Upper lobe of left lung (tissue), 6 donors: Measurements from ENCODE around the gene KCNJ6. TPM values are rescaled to one million over a fixed set of nuclear protein-coding genes. Genes with fewer than 3 reads are reported as not detected.

ENCODE experiments used
- ATAC-seq, 2 donors: fragments of 200-7000 bp; cut with Tn5 transposase; one replicate each; pipeline ENCODE4 v1.9.1; 2022; ENCODE audit warnings: mild to moderate bottlenecking in 2 of 2, moderate library complexity in 2 of 2; ENCODE audit not compliant: low FRiP score in 2 of 2
- DNase-seq, 2 donors: peaks; one replicate each; pipeline ENCODE4 v3.0.0-alpha.2; 2019 to 2020
- H3K27ac ChIP-seq, 4 donors: fragments of 200-600 bp; sonication (generic); one replicate each; pipeline ENCODE4 v1.5.1; 2016 to 2019
- H3K27me3 ChIP-seq, 4 donors: fragments of 200-600 bp; sonication (generic); one replicate each; pipeline ENCODE4 v1.5.1; 2017 to 2019
- H3K36me3 ChIP-seq, 4 donors: fragments of 200-600 bp; sonication (generic); one replicate each; pipeline ENCODE4 v1.5.1; 2016 to 2019
- H3K4me1 ChIP-seq, 4 donors: fragments of 200-600 bp; sonication (generic); one replicate each; pipeline ENCODE4 v1.5.1; 2018 to 2019
- H3K4me3 ChIP-seq, 4 donors: fragments of 200-600 bp; sonication (generic); one replicate each; pipeline ENCODE4 v1.5.1; 2017 to 2019; ENCODE audit warnings: mild to moderate bottlenecking in 2 of 4, moderate library complexity in 1 of 4
- H3K9me3 ChIP-seq, 4 donors: fragments of 200-600 bp; sonication (generic); one replicate each; pipeline ENCODE4 v1.5.1; 2018 to 2019
- CTCF ChIP-seq, 6 experiments: fragments of 450-650 bp in 4 of 6; fragments of 200-600 bp in 2 of 6; sonication (generic) in 2 of 6; IDR thresholded peaks; one replicate each; pipeline ENCODE4 v1.5.1; 2016 to 2019; ENCODE audit warnings: antibody characterized with exemption in 6 of 6
- EP300 ChIP-seq, 4 donors: sonication (generic); formaldehyde crosslinking; IDR thresholded peaks; one replicate each; pipeline ENCODE4 v1.5.1; 2017; ENCODE audit warnings: antibody characterized with exemption in 4 of 4, control low read depth in 2 of 4
- POLR2A ChIP-seq, 4 donors: fragments of 450-650 bp; IDR thresholded peaks; one replicate each; pipeline ENCODE4 v1.5.1; 2016 to 2017; ENCODE audit warnings: antibody characterized with exemption in 4 of 4, mild to moderate bottlenecking in 2 of 4
- POLR2AphosphoS5 ChIP-seq, 2 donors: sonication (generic); formaldehyde crosslinking; IDR thresholded peaks; one replicate each; pipeline ENCODE4 v1.5.1; 2017; ENCODE audit warnings: antibody characterized with exemption in 2 of 2
- WGBS, 2 donors: methylation state at CpG; one replicate each; pipeline ENCODE4 v1.1.5; 2017 to 2018; 5-methylcytosine and 5-hydroxymethylcytosine counted together
- total RNA-seq, 6 donors: library from RNA; depleted of rRNA in 4 of 6; stranded (reverse); fragments of >200 nt in 4 of 6; gene quantifications; one replicate each; pipeline versions ENCODE4 v1.1.0 to v1.2.1, GENCODE V29; 2016 to 2021
- donor health status: DM: no; HTN: no; CAD: no; lungs with moderate emphysema.
- donor health status: DM: no; HTN: yes; CAD: no; lungs with severe emphysema.

The KCNJ6 gene
- total RNA-seq, 6 donors from 2014 or later: 0.06 to 0.15 TPM; not detected in 4

DNA sequence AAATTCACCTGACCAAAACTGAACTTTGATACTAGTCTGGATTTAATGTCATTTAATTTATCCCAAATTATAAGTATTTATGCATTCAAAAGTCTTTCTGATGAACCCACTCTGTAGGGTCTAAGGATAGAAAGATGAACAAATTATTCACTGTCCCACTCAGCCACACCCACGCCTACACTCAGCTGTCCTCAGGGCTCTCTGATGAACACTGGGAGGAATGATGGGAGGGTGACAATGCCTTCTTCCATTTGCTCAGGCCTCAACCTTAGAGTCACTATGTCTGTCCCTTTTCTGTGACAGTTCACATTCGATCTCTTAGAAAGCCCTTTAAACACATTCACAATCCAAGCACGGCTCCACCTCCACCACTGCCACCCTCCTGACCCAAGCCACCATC, 41.8 kb downstream of the KCNJ6 start:
- H3K4me3 ChIP-seq: no peak overlapping the region
- WGBS, 2 donors: 64 to 68% methylated on average over 3 of the region's 3 CpGs

DNA sequence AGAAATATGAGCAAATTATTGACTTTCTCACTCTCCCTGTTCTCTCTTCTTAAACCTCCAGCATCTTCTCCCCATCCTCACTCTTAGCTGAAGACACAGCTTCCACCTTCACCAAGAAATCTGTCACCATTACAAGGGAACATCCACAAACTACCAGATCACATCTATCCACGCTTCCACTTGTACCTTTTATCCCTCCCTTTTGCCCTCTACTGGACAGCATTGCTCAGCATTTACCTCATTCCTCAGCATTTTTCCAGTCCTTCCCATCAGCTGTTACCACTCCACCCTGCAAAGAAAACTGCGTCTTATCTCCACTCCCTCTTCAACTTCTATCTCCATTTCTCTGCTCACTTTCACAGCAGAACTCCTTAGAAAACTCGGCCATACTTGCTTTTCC, 42.6 kb downstream of the KCNJ6 start:
- DNase-seq (no peak), ATAC-seq (no peak)
- Histone ChIP-seq H3K27me3 (no peaks in the 10 kb centered on the region), H3K4me1 (no peaks in the 10 kb centered on the region), H3K4me3 (no peak overlapping the region), H3K27ac (no peak overlapping the region), H3K36me3 (no peaks in the 10 kb centered on the region), H3K9me3 (no peaks in the 10 kb centered on the region)
- 57 to 78% methylated on average over 3 of the region's 3 CpGs for WGBS, 2 donors
- TF ChIP-seq EP300 (IDR thresholded peaks at IDR 0.05) (no peak), CTCF (IDR thresholded peaks at IDR 0.05) (no peak), POLR2AphosphoS5 (IDR thresholded peaks at IDR 0.05) (no peak), POLR2A (IDR thresholded peaks at IDR 0.05) (no peak)

More for the DNA sequence above, 41.8 kb downstream of the KCNJ6 start:
- DNase-seq: no peak
- Histone ChIP-seq H3K36me3 (no peaks in the 10 kb centered on the region), H3K4me1 (no peaks in the 10 kb centered on the region), H3K9me3 (no peaks in the 10 kb centered on the region), H3K27ac (no peak overlapping the region), H3K27me3 (no peaks in the 10 kb centered on the region)
- TF ChIP-seq POLR2A (IDR thresholded peaks at IDR 0.05) (no peak), CTCF (IDR thresholded peaks at IDR 0.05) (no peak), POLR2AphosphoS5 (IDR thresholded peaks at IDR 0.05) (no peak), EP300 (IDR thresholded peaks at IDR 0.05) (no peak)
- ATAC-seq: no peak

DNA sequence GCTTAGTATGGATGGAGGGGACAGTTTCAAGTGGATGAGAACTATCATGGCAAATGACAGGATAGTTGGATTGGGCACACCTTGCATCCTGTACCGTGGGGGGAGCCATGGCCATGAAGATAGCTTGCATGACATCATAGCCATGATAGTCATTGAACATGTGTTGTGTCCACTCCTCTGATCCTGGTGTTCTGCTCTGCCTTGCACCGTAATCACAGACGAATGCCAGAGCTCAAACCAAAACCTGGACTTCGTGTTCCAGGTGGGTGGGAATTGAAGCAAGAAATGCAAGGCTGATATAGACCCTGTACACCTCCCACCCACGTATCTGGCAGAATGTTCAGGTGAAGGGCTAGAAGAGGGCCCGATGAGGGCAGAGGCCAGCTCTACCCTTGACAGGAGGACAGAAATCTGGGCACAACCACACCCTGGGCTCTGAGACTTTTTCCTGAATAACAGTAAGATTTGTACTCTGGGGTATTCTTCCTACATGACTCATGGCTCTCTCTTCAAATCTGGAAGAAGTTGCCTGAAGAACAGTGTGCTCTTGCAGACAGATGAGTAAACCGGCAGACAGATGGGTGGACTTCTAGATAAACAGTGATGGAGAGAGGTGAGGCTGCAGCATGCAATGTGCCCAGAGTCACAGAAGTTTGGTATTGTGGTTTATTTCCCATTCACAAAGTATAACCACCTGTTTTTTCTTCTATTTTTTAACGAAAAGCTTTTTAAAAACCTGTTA, 45.0 kb downstream of the KCNJ6 start:
- Histone ChIP-seq H3K36me3 (no peaks in the 10 kb centered on the region), H3K4me1 (no peaks in the 10 kb centered on the region), H3K9me3 (no peaks in the 10 kb centered on the region), H3K4me3 (no peak overlapping the region), H3K27me3 (no peaks in the 10 kb centered on the region), H3K27ac (no peak overlapping the region)
- no peak for ATAC-seq
- TF ChIP-seq POLR2AphosphoS5 (IDR thresholded peaks at IDR 0.05) (no peak), CTCF (IDR thresholded peaks at IDR 0.05) (no peak), EP300 (IDR thresholded peaks at IDR 0.05) (no peak), POLR2A (IDR thresholded peaks at IDR 0.05) (no peak)
- DNase-seq: no peak
- WGBS, 2 donors: 88 to 89% methylated on average over 8 of the region's 8 CpGs

GRCh38 chr21:37870221-37870620, 46.0 kb downstream of the KCNJ6 start:
- Histone ChIP-seq H3K9me3 (no peaks in the 10 kb centered on the region), H3K4me1 (no peaks in the 10 kb centered on the region), H3K36me3 (no peaks in the 10 kb centered on the region), H3K4me3 (no peak overlapping the region), H3K27me3 (no peaks in the 10 kb centered on the region), H3K27ac (no peak overlapping the region)
- no peak for ATAC-seq
- DNase-seq: no peak
- 72 to 89% methylated on average over 2 of the region's 2 CpGs for WGBS, 2 donors
- TF ChIP-seq POLR2A (IDR thresholded peaks at IDR 0.05): no peak
- no peak for TF ChIP-seq POLR2AphosphoS5 (IDR thresholded peaks at IDR 0.05)
- TF ChIP-seq EP300 (IDR thresholded peaks at IDR 0.05): no peak
- no peak for TF ChIP-seq CTCF (IDR thresholded peaks at IDR 0.05)

DNA sequence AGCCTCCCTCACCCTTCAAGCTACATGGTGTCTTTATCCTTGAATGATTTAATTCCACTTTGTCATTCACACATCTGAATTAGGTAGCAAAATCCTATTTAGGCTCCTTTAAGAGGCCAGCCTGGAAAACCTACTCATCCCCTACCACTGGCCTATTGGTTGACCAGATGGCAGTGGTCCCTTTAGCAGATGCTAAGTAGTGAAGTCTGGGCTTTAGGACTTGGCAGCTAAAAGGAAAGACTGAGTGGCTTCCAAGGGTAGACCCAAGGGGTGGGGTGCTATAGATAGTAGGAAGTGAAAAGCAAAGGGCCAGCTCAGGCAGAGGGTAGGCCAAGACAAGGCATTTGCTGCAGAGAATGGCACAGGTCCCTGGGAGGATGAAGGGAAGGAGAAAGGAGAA, 46.6 kb downstream of the KCNJ6 start:
- no peak for ATAC-seq
- H3K27me3 ChIP-seq: no peaks in the 10 kb centered on the region
- no peak for TF ChIP-seq POLR2AphosphoS5 (IDR thresholded peaks at IDR 0.05)
- no peak for TF ChIP-seq CTCF (IDR thresholded peaks at IDR 0.05)
- no peak for TF ChIP-seq EP300 (IDR thresholded peaks at IDR 0.05)
- no peak for TF ChIP-seq POLR2A (IDR thresholded peaks at IDR 0.05)
- no peaks in the 10 kb centered on the region for H3K4me1 ChIP-seq
- no peak for DNase-seq
- no peaks in the 10 kb centered on the region for H3K36me3 ChIP-seq
- H3K9me3 ChIP-seq: no peaks in the 10 kb centered on the region
- H3K4me3 ChIP-seq: no peak overlapping the region
- no peak overlapping the region for H3K27ac ChIP-seq
